MV-4-11 (cell line): ENCODE results near the gene VIT.
"Not testable (repeated sequence)": the region's sequence is repeated elsewhere in the genome, so short reads cannot be mapped to it uniquely, and the experiment has no call there.

ENCODE experiments used
- DNase-seq: peaks from one replicate; lab custom pipeline; 2025; lab: John Stamatoyannopoulos, UW

Gene VIT

GRCh38 chr2:36677996-36678605 is 18.4 kb upstream of the VIT start:
- DNase-seq: peak; percentile 18

GRCh38 chr2:36678856-36679255 is 17.7 kb upstream of the VIT start:
- no peak for DNase-seq

GRCh38 chr2:36680012-36680411 is 16.5 kb upstream of the VIT start:
- no peak for DNase-seq

- no peak for DNase-seq
Observed at GRCh38 chr2:36682562-36682961, 13.9 kb upstream of the VIT start.

- DNase-seq: no peak
Observed at GRCh38 chr2:36683002-36683401, 13.5 kb upstream of the VIT start.

GRCh38 chr2:36688291-36688690 is 8.2 kb upstream of the VIT start:
- DNase-seq: not testable (repeated sequence)

GRCh38 chr2:36689013-36689412 is 7.5 kb upstream of the VIT start:
- peak; percentile 18 for DNase-seq

GRCh38 chr2:36692121-36692520 is 4.4 kb upstream of the VIT start:
- DNase-seq: no peak

- DNase-seq: no peak
Observed at GRCh38 chr2:36693825-36694224, 2.7 kb upstream of the VIT start.

- DNase-seq: peak; percentile 6
Observed at GRCh38 chr2:36695746-36696415, 626 bp upstream of the VIT start.

GRCh38 chr2:36697424-36698066 is 1.0 kb downstream of the VIT start:
- peak; percentile 54 for DNase-seq

- DNase-seq: peak; percentile 98
Observed at GRCh38 chr2:36698993-36699392, 2.5 kb downstream of the VIT start.

GRCh38 chr2:36700311-36700710 is 3.8 kb downstream of the VIT start:
- DNase-seq: no peak

- DNase-seq: no peak
Observed at GRCh38 chr2:36701391-36701795, 4.9 kb downstream of the VIT start.

GRCh38 chr2:36701918-36702317 is 5.4 kb downstream of the VIT start:
- DNase-seq: no peak

- no peak for DNase-seq
Observed at GRCh38 chr2:36702781-36703180, 6.3 kb downstream of the VIT start.

GRCh38 chr2:36704475-36705150 is 8.1 kb downstream of the VIT start:
- no peak for DNase-seq

GRCh38 chr2:36705326-36706020 is 9.0 kb downstream of the VIT start:
- peak; percentile 28 for DNase-seq

- DNase-seq: peak; percentile 77
Observed at GRCh38 chr2:36706021-36706876, 9.7 kb downstream of the VIT start.

GRCh38 chr2:36707050-36707449 is 10.5 kb downstream of the VIT start:
- DNase-seq: no peak

GRCh38 chr2:36708041-36708741 is 11.7 kb downstream of the VIT start:
- no peak for DNase-seq
